ENCODE data around the gene OR2T3.
"Not testable (repeated sequence)": the region's sequence is repeated elsewhere in the genome, so short reads cannot be mapped to it uniquely, and the experiment has no call there.

Gene OR2T3

DNA sequence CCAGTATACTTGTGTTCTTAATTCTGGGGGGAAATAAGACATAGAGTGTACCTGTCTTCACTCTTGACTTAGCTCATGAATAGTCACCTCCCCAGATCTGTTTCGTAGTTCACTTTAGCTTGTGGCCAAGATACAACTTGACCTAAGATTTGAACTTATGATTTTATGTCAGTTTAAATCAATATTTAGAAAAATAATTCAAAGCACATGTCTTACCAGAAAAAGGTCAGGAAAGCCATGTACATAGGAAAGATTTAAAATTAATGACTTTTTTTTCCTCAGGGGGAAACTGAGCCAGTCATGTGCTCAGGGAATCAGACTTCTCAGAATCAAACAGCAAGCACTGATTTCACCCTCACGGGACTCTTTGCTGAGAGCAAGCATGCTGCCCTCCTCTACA lies at the start of gene OR2T3:
Gene OR2T3 (plus strand): TSS at position 301 of the 400 bp plus-strand sequence. CDS start 0 bp downstream, at position 301.
- DNase-seq (ENCODE audit: low spot score): not testable (repeated sequence)

DNA sequence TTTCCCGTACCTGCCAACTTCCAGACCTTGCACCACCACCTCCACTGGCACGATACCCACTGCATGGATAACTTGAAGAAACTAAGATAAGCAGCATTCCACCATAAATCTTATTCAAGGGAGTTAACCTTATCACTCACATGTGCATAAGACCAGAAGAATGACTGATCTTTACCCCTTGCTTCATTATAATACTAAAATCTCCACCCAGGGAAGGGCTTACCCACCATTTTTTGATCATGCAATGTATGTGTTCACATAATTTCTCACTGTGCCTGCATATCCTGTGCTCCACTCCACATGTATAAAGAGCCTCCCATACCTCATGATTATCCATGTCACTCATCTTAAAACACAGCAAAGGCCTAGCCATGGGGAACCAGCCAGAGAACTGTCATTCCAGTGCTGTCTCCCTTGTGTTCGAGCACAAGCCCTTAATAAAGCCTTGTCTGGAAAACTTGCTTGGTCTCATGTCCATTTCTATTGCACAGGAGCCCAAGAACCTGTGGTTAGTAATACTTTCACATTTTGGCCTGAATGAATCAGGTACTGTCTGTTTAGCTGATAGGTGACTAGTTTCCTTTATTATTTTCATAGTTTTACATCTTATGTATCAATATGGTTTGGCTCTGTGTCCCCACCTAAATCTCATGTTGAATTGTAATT lies 45.5 kb upstream of the OR2T3 start:
- not testable (repeated sequence) for DNase-seq (ENCODE audit: low spot score)

- DNase-seq (ENCODE audit: low spot score): not testable (repeated sequence)
These were observed 45.0 kb upstream of the OR2T3 start for GRCh38 chr1:248428192-248428533.

GRCh38 chr1:248431683-248432082 lies 41.5 kb upstream of the OR2T3 start:
- not testable (repeated sequence) for DNase-seq (ENCODE audit: low spot score)

- DNase-seq (ENCODE audit: low spot score): not testable (repeated sequence)
These were observed 41.0 kb upstream of the OR2T3 start for GRCh38 chr1:248432201-248432600.

- not testable (repeated sequence) for DNase-seq (ENCODE audit: low spot score)
These were observed 39.2 kb upstream of the OR2T3 start for GRCh38 chr1:248433811-248434415.

DNA sequence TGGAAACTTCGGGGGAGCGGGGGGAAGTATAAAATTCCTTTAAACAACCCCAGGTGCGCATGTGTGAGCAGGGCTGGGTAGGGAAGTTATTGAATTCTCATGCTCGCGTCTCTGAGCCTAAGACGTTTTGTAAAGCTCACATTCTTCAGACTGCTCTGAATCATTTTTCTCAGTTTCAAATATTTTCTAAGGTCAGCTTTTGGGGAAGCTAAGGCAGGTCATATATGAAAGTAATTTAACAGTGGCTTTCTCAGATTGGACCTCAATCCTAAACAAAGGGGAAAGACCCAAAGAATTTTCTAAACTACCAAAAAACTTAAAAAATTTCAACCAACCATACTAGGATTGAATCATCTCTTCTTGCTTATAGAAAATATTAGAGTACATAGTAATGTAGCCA lies 38.2 kb upstream of the OR2T3 start:
- DNase-seq (ENCODE audit: low spot score): not testable (repeated sequence)

- DNase-seq (ENCODE audit: low spot score): not testable (repeated sequence)
These were observed 36.8 kb upstream of the OR2T3 start for GRCh38 chr1:248436303-248436702.

GRCh38 chr1:248438668-248439067 lies 34.5 kb upstream of the OR2T3 start:
- not testable (repeated sequence) for DNase-seq (ENCODE audit: low spot score)

DNA sequence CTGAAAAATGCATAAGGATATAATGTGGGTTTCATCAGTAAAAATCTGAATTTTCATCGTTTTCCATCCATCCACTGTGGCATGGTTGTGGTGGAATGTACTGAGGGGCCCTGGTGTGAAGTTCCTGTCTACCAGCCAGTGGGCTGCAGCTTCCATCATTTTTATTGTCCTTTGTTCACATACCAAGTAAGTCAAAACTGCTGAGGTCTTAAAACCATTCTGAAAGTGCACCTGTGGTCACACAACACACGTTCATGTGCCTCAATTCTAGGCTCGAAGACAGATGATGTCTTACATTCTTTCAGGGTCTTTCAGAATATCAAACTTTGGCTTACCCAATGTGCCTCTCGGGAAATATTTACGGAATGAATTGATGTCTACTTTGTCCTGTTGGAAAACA lies 33.9 kb upstream of the OR2T3 start:
- DNase-seq (ENCODE audit: low spot score): not testable (repeated sequence)

DNA sequence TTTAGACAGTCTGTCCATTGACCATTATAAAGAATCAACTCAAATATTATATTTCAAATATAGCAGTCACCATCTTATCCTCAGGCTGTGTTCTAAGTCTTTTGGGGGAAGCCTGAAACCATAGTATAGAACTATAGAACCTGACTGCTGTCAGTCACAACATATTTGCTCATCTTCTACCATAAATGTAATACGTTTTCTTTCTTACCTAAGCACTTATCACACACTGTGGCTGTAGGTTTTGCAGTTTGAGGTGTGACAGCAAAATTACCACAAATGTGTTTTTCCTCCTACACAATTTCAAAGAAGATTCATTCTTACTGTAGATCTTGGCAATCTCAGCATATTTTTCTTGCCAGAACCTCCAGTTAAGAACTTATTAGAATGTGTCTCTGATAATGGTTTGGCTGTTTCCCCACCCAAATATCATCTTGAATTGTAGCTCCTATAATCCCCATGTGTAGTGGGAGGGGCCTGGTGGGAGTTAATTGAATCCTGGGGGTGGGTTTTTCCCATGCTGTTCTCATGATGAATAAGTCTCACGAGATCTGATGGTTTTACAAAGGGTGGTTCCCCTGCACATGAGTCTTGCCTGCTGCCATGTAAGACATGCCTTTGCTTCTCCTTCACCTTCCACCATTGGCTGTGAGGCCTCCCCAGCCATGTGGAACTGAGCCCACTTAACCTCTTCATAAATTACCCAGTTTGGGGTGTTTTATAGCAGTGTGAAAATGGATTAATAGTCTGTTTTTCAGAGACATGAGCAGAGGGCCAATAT lies 30.5 kb upstream of the OR2T3 start:
- DNase-seq (ENCODE audit: low spot score): not testable (repeated sequence)

GRCh38 chr1:248444603-248445002 lies 28.5 kb upstream of the OR2T3 start:
- DNase-seq (ENCODE audit: low spot score): not testable (repeated sequence)

DNA sequence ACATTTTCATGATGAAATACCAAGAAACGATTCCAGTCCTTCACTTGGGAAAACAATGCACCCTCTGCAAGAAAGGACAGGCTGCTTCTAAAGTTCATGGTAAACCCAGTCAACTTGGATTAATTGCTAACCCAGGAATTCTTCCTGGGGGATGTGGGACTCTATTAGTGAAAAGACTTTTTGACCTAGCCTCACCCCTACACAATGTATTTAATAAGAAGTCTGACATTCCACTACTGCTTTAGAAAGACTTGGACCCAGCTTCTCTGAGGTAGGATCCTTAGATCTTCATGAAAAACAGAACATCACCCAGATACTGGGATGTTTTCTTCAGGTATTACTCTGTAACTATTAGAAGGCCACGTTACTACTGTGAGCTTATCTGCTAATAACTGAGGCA lies 27.8 kb upstream of the OR2T3 start, which contains the start of gene OR2T2:
Gene OR2T2 (plus strand): TSS at position 239 of the 400 bp plus-strand sequence. CDS start 7,161 bp downstream, outside the sequence.
- DNase-seq (ENCODE audit: low spot score): not testable (repeated sequence)

GRCh38 chr1:248448409-248449074 lies 24.6 kb upstream of the OR2T3 start:
- not testable (repeated sequence) for DNase-seq (ENCODE audit: low spot score)

GRCh38 chr1:248449821-248450465 lies 23.2 kb upstream of the OR2T3 start:
- DNase-seq (ENCODE audit: low spot score): not testable (repeated sequence)

DNA sequence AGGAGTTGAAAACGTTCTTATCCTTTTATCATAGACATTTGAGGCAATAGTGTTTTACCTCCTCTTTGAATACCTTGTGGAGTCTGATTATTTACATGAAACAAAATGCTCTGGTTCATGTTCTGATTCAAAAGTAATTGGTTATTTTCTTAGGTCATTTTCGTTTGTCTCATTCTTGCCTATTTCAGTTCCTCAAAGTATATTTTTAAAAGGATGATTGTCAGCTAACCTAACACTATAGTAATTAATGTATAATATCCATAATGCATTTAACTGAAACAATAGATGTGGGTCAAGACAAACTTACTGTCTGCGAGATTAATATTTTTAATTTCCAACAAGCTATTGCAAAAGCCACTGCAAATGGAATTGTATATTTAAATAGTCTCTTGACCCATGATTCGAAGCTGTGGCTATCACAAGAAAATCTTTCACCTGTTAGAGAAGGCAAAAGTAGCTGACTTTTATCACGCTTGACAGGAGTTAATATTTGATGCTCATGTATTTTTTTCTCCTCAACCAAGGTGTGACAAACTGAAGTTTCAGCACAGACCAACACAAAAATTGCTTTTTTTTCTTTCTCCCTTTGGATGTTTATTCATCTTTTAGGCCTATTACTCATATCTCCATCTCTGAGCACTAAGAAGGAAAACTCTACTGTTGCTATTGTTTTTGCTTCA lies 22.5 kb upstream of the OR2T3 start:
- DNase-seq (ENCODE audit: low spot score): not testable (repeated sequence)

GRCh38 chr1:248453619-248454018 lies 19.5 kb upstream of the OR2T3 start:
- not testable (repeated sequence) for DNase-seq (ENCODE audit: low spot score)

DNA sequence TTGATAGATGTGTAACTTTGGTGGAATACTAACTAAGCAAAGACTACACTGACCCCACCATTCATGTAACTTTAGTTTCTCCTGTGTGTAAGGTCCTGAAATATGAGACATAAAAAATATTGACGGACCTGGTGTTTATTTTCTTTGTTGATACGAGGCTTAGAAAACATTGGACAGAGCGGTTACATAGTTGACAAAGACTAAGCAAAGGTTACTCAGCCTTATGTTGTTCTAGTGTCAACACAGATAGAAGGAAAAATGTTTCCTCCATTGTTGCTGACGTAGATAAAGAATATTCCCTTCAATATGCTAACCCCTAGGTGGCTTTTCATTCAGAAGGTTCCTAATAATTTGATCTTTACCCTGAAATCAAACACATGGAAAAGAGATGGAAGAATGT lies 18.1 kb upstream of the OR2T3 start:
- DNase-seq (ENCODE audit: low spot score): not testable (repeated sequence)

- not testable (repeated sequence) for DNase-seq (ENCODE audit: low spot score)
These were observed 16.5 kb upstream of the OR2T3 start for GRCh38 chr1:248456635-248457034.

GRCh38 chr1:248459117-248459516 lies 14.0 kb upstream of the OR2T3 start:
- DNase-seq (ENCODE audit: low spot score): not testable (repeated sequence)

DNA sequence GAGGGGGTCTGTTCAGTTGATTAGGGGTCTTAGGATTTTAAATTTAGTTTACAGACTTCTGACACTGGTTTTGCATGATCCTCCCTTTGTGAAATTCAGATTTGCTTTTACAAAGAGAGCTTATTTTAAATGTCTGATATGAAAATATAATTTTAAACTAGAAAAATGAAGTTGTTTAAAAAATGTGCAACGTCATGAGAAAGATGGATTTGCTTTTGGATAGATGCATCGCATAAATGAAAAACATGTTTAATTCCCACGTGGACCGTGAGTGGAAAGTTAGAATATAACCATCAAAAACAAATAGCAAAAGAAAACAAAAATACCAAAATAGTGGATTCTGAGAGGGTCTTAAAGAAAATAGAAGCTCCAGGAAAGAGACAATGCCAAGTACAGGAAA lies 2.0 kb upstream of the OR2T3 start:
- no peak for DNase-seq (ENCODE audit: low spot score)

Measured in activated CD4-positive, alpha-beta T cell treated with anti-CD3 and anti-CD28 coated beads, Interleukin-2, Interleukin-4, amounts not matched to agents 100 ng/mL and 50 ng/mL, durations not matched to agents 16 hours and 8 hours (primary cell).